ENCODE data around the gene DHRS7C.

- no peak for TF ChIP-seq CTCF (IDR thresholded peaks at IDR 0.05)
- no peak for TF ChIP-seq POLR2AphosphoS5 (IDR thresholded peaks at IDR 0.05)
These were observed 919 bp upstream of the DHRS7C start for GRCh38 chr17:9792181-9792840.

All from stomach (tissue), 4 donors.